CD4-positive, alpha-beta T cell (primary cell): ENCODE data around the gene GPX8. TPM values are rescaled to one million over a fixed set of nuclear protein-coding genes. Genes with fewer than 3 reads are reported as not detected.

Source experiments
- ATAC-seq: fragments of 200-7000 bp; cut with Tn5 transposase; one replicate; pipeline ENCODE4 v1.10.0; 2022; ENCODE audit warnings: mild to moderate bottlenecking; ENCODE audit not compliant: poor library complexity
- CTCF ChIA-PET: fragments of 350-600 bp; sonication (Branson Sonifier 250); formaldehyde crosslinking; loops from one replicate; lab custom pipeline; 2021; ENCODE audit warnings: antibody characterized with exemption, inconsistent platforms; lab: Charles Lee
- POLR2A ChIA-PET: fragments of 350-600 bp; sonication (Branson Sonifier 250); formaldehyde crosslinking; loops from one replicate; lab custom pipeline; 2021; ENCODE audit warnings: antibody characterized with exemption, inconsistent platforms; lab: Charles Lee
- DNase-seq, 14 experiments: peaks; one replicate each; pipeline ENCODE4 v3.0.0-alpha.2; 2013 to 2020; ENCODE audit warnings: mixed read lengths in 2 of 14
- H3K27ac ChIP-seq, 2 donors: one replicate each; pipeline versions ENCODE4 v1.5.1 to v1.7.0; 2013; ENCODE audit warnings: low read length in 2 of 2, low read depth in 1 of 2, mild to moderate bottlenecking in 1 of 2
- H3K27me3 ChIP-seq, 2 experiments: 1 replicate in 1 of 2; 2 replicates in 1 of 2; pipeline versions ENCODE4 v1.6.1 to v1.7.0; 2013; ENCODE audit warnings: low read length in 2 of 2, control low read depth in 1 of 2, mild to moderate bottlenecking in 1 of 2, moderate library complexity in 1 of 2; ENCODE audit not compliant: insufficient read depth in 2 of 2, control insufficient read depth in 1 of 2
- H3K36me3 ChIP-seq: one replicate; pipeline ENCODE4 v1.6.1; 2013; ENCODE audit warnings: low read length, control low read depth; ENCODE audit not compliant: insufficient read depth
- H3K4me1 ChIP-seq: one replicate; pipeline ENCODE4 v1.6.1; 2013; ENCODE audit warnings: low read length, control low read depth; ENCODE audit not compliant: insufficient read depth
- H3K4me3 ChIP-seq: one replicate; pipeline ENCODE4 v1.5.1; 2013; ENCODE audit warnings: mild to moderate bottlenecking, low read length, moderate library complexity
- H3K9me3 ChIP-seq, 2 experiments: 1 replicate in 1 of 2; 2 replicates in 1 of 2; pipeline versions ENCODE4 v1.6.1 to v1.7.0; 2013; ENCODE audit warnings: low read length in 2 of 2, mild to moderate bottlenecking in 2 of 2, control low read depth in 1 of 2, moderate library complexity in 1 of 2; ENCODE audit not compliant: control insufficient read depth in 1 of 2, insufficient read depth in 1 of 2
- H3K27ac Mint-ChIP-seq: one replicate; pipeline ENCODE4 v1.8.0; 2020; ENCODE audit warnings: mixed read lengths
- H3K27me3 Mint-ChIP-seq: one replicate; pipeline ENCODE4 v1.8.0; 2021; ENCODE audit warnings: mixed read lengths
- H3K36me3 Mint-ChIP-seq: one replicate; pipeline ENCODE4 v1.8.0; 2021; ENCODE audit warnings: low read depth, mixed read lengths
- H3K4me1 Mint-ChIP-seq: one replicate; pipeline ENCODE4 v1.8.0; 2021; ENCODE audit warnings: low read depth, mixed read lengths
- H3K4me3 Mint-ChIP-seq: one replicate; pipeline ENCODE4 v1.8.0; 2020; ENCODE audit warnings: mild to moderate bottlenecking, mixed read lengths
- H3K9me3 Mint-ChIP-seq: one replicate; pipeline ENCODE4 v1.8.0; 2020; ENCODE audit warnings: mixed read lengths
- CTCF ChIP-seq: fragments of 200-600 bp; IDR thresholded peaks from one replicate; pipeline ENCODE4 v1.8.0; 2022; ENCODE audit warnings: antibody characterized with exemption, mild to moderate bottlenecking
- intact Hi-C, 2 experiments: fragments of 100-400 bp; cut with DNase I in 1 of 2; cut with micrococcal nuclease in 1 of 2; formaldehyde crosslinking; loops; one replicate each; pipeline versions ENCODE4 v1.15.1 to v1.9.0; 2023 to 2025; cut with DNase I, micrococcal nuclease
- microRNA-seq: library from miRNA; unstranded; fragments of <30 nt; microRNA quantifications from one replicate; pipeline ENCODE4 v1.2.0, GENCODE V29; 2021; ENCODE audit warnings: borderline microRNAs expressed, borderline replicate concordance
- total RNA-seq, 174 experiments: library from RNA in 2 of 174; stranded (reverse) in 2 of 174; gene quantifications; one replicate each; pipeline ENCODE4 v1.2.3 and lab custom pipeline; 2021 to 2026

Gene GPX8
- total RNA-seq, 2 experiments from 2014 or later: not detected

GRCh38 chr5:55205001-55205400, 45.0 kb downstream of the GPX8 start:
- Mint-ChIP-seq H3K4me1 (no peaks in the 10 kb centered on the region), H3K27me3 (peaks cover 55% of the 10 kb centered on the region), H3K9me3 (no peaks in the 10 kb centered on the region), H3K27ac (no peak overlapping the region), H3K36me3 (no peaks in the 10 kb centered on the region), H3K4me3 (no peak overlapping the region)
- DNase-seq (no peak), ATAC-seq (no peak)
- Histone ChIP-seq H3K4me1 (no peaks in the 10 kb centered on the region), H3K27me3 (no peaks in the 10 kb centered on the region), H3K9me3 (no peaks in the 10 kb centered on the region), H3K36me3 (no peaks in the 10 kb centered on the region), H3K27ac (no peak overlapping the region), H3K4me3 (no peak overlapping the region)
- ChIA-PET POLR2A (interaction anchor here (0.6 kb wide), 1 partner anchor 1141 kb away, joined by 4 read pairs; no protein-coding TSS in a partner anchor), CTCF (no interaction called here)
- intact Hi-C loops: no loop called here
- TF ChIP-seq CTCF: no peak

GRCh38 chr5:55211184-55211874, 51.4 kb downstream of the GPX8 start:
- no peak overlapping the region for H3K27ac Mint-ChIP-seq
- Histone ChIP-seq H3K4me1 (no peaks in the 10 kb centered on the region), H3K27me3 (peaks cover 0 to 2% of the 10 kb centered on the region in 2 experiments), H3K9me3 (no peaks in the 10 kb centered on the region), H3K4me3 (no peak overlapping the region), H3K27ac (no peak overlapping the region), H3K36me3 (no peaks in the 10 kb centered on the region)
- intact Hi-C loops: no loop called here
- peaks cover 16% of the 10 kb centered on the region for H3K27me3 Mint-ChIP-seq
- ChIA-PET CTCF (no interaction called here), POLR2A (no interaction called here)
- no peaks in the 10 kb centered on the region for H3K9me3 Mint-ChIP-seq
- no peak for DNase-seq
- no peak overlapping the region for H3K4me3 Mint-ChIP-seq
- H3K36me3 Mint-ChIP-seq: no peaks in the 10 kb centered on the region
- H3K4me1 Mint-ChIP-seq: no peaks in the 10 kb centered on the region
- ATAC-seq: no peak
- TF ChIP-seq CTCF: no peak

Small RNA genes lying within 50 kb of the gene (microRNA-seq; reads per million reads assigned to microRNA genes)
- gene MIR449A (0.61 reads per million), gene MIR449B (not detected), gene MIR449C (not detected)

Other genes with a start within 250 kb of the GPX8 start
- not detected for gene ESM1, start 174.6 kb upstream of the GPX8 start, total RNA-seq
- 1 to 10 TPM; 4.5 to 7.0 TPM for gene GZMK, start 135.9 kb upstream of the GPX8 start, total RNA-seq
- 1 to 10 TPM; 3.5 to 5.0 TPM for gene GZMA, start 57.5 kb upstream of the GPX8 start, total RNA-seq
- not detected for gene CDC20B, start 13.0 kb downstream of the GPX8 start, total RNA-seq
- not detected for gene MCIDAS, start 67.1 kb downstream of the GPX8 start, total RNA-seq
- gene CCNO, start 73.4 kb downstream of the GPX8 start, total RNA-seq: not detected
- gene DHX29, start 147.5 kb downstream of the GPX8 start, total RNA-seq: 10 to 100 TPM; 13.8 to 17.9 TPM
- gene MTREX, start 147.8 kb downstream of the GPX8 start, total RNA-seq: 10 to 100 TPM; 50.9 to 54.5 TPM